Adipose tissue (tissue), 3 donors: ENCODE results near the gene CSNK1D. TPM values are rescaled to one million over a fixed set of nuclear protein-coding genes. Genes with fewer than 3 reads are reported as not detected.
"Not testable (repeated sequence)": the region's sequence is repeated elsewhere in the genome, so short reads cannot be mapped to it uniquely, and the experiment has no call there.

ENCODE experiments used
- H3K27ac ChIP-seq: one replicate; pipeline ENCODE4 v1.5.1; 2013; ENCODE audit warnings: low read depth, low read length
- WGBS, 3 donors: extraction: QIAGEN DNeasy Blood & Tissue Kit; methylation state at CpG; one replicate each; pipeline ENCODE4 v1.1.7; 2013; 5-methylcytosine and 5-hydroxymethylcytosine counted together
- polyA plus RNA-seq, 3 donors: library from polyadenylated mRNA; stranded (reverse); fragments of 200-250 nt; gene quantifications; one replicate each; pipeline ENCODE4 v1.2.3, GENCODE V29; 2013
- donor health status: healthy with polysubstance abuse.
- donor health status: Bipolar disorder and iron deficiency.
- donor health status: healthy.

The CSNK1D gene
- polyA plus RNA-seq, 3 donors: 69.1 to 113 (median 90.8) TPM

GRCh38 chr17:82215095-82215971, 58.2 kb downstream of the CSNK1D start:
- WGBS, 3 donors: 71 to 84% (median 76%) methylated on average over 25 of the region's 25 CpGs
- H3K27ac ChIP-seq: peak overlapping the region; percentile 48

GRCh38 chr17:82214012-82214628, 59.4 kb downstream of the CSNK1D start:
- WGBS, 3 donors: 90 to 94% (median 93%) methylated on average over 11 of the region's 11 CpGs
- H3K27ac ChIP-seq: no peak overlapping the region

GRCh38 chr17:82213251-82214011, 60.1 kb downstream of the CSNK1D start:
- H3K27ac ChIP-seq: peak overlapping the region; percentile 48
- 9 to 12% (median 11%) methylated on average over 33 to 37 of the region's 37 CpGs for WGBS, 3 donors

- 0 to 1% (median 1%) methylated on average over 77 to 116 of the region's 116 CpGs for WGBS, 3 donors
- H3K27ac ChIP-seq: peak within 1 kb of the TSS; percentile 48
These were observed 60.9 kb downstream of the CSNK1D start, which contains the start of gene CCDC57 for GRCh38 chr17:82212331-82213250. CCDC57 (minus strand) TSS chr17:82212842; CDS start chr17:82201944, 10,898 bp downstream.

- WGBS, 3 donors: 95 to 96% (median 96%) methylated on average over 9 to 11 of the region's 11 CpGs
- H3K27ac ChIP-seq: not testable (repeated sequence)
These were observed 62.8 kb downstream of the CSNK1D start for GRCh38 chr17:82210655-82211054.

GRCh38 chr17:82205720-82206508, 67.6 kb downstream of the CSNK1D start:
- WGBS, 3 donors: 14 to 16% (median 16%) methylated on average over 21 of the region's 21 CpGs
- H3K27ac ChIP-seq: peak overlapping the region; percentile 15

- 53 to 66% (median 62%) methylated on average over 25 of the region's 25 CpGs for WGBS, 3 donors
These were observed 68.4 kb downstream of the CSNK1D start for GRCh38 chr17:82204831-82205719.

GRCh38 chr17:82203920-82204319, 69.6 kb downstream of the CSNK1D start:
- H3K27ac ChIP-seq: no peak overlapping the region
- 84 to 90% (median 89%) methylated on average over 18 to 19 of the region's 19 CpGs for WGBS, 3 donors

More at GRCh38 chr17:82204831-82205719, 68.4 kb downstream of the CSNK1D start:
- H3K27ac ChIP-seq: peak overlapping the region; percentile 15

- H3K27ac ChIP-seq: no peak overlapping the region
- 69 to 78% (median 73%) methylated on average over 10 of the region's 10 CpGs for WGBS, 3 donors
These were observed 70.5 kb downstream of the CSNK1D start for GRCh38 chr17:82202981-82203380.

- WGBS, 3 donors: 85 to 95% (median 92%) methylated on average over 21 to 23 of the region's 23 CpGs
- no peak overlapping the region for H3K27ac ChIP-seq
These were observed 72.0 kb downstream of the CSNK1D start for GRCh38 chr17:82201498-82201910.

- WGBS, 3 donors: 78 to 88% (median 81%) methylated on average over 13 of the region's 13 CpGs
- no peak overlapping the region for H3K27ac ChIP-seq
These were observed 72.6 kb downstream of the CSNK1D start for GRCh38 chr17:82200743-82201497.

- no peak overlapping the region for H3K27ac ChIP-seq
- WGBS, 3 donors: 88 to 92% (median 90%) methylated on average over 17 of the region's 17 CpGs
These were observed 73.4 kb downstream of the CSNK1D start for GRCh38 chr17:82200135-82200534.

GRCh38 chr17:82199496-82199895, 74.0 kb downstream of the CSNK1D start:
- no peak overlapping the region for H3K27ac ChIP-seq
- 93 to 96% (median 95%) methylated on average over 12 of the region's 12 CpGs for WGBS, 3 donors

- H3K27ac ChIP-seq: no peak overlapping the region
- 88 to 92% (median 92%) methylated on average over 4 of the region's 4 CpGs for WGBS, 3 donors
These were observed 75.4 kb downstream of the CSNK1D start for GRCh38 chr17:82198092-82198491.
